H1 (cell line): Measurements from ENCODE around the gene IDUA. TPM values are rescaled to one million over a fixed set of nuclear protein-coding genes. Genes with fewer than 3 reads are reported as not detected.

ENCODE experiments used
- CTCF ChIA-PET: fragments of 300-600 bp; sonication (Branson Sonifier 250); formaldehyde crosslinking; loops from one replicate; lab custom pipeline; 2021; ENCODE audit not compliant: partially characterized antibody; lab: Charles Lee
- POLR2A ChIA-PET: fragments of 300-600 bp; sonication (Branson Sonifier 250); formaldehyde crosslinking; loops from one replicate; lab custom pipeline; 2021; ENCODE audit warnings: inconsistent platforms; ENCODE audit not compliant: partially characterized antibody; lab: Charles Lee
- DNase-seq, 2 experiments: peaks; one replicate each; pipeline versions ENCODE4 v3.0.0 to v3.0.0-alpha.2; 2010 to 2022; ENCODE audit warnings: low spot score in 2 of 2, low read depth in 1 of 2, mixed read lengths in 1 of 2
- FAIRE-seq: peaks from 2 replicates; lab custom pipeline; 2011; peaks lifted over from hg19 to GRCh38; lab: Jason Lieb, UNC
- H2AFZ ChIP-seq: 2 replicates; pipeline ENCODE4 v1.8.1; 2012; ENCODE audit warnings: low read length, inconsistent platforms
- H2AK5ac ChIP-seq: 2 replicates; pipeline ENCODE4 v1.6.1; 2013; ENCODE audit warnings: low read depth, low read length
- H2BK120ac ChIP-seq: replicated peaks from 2 replicates; pipeline ENCODE3; 2013; ENCODE audit warnings: low read depth, low read length, inconsistent platforms
- H2BK12ac ChIP-seq: 2 replicates; pipeline ENCODE4 v1.6.1; 2013; ENCODE audit warnings: low read depth, low read length
- H2BK15ac ChIP-seq: 2 replicates; pipeline ENCODE4 v1.6.1; 2013; ENCODE audit warnings: low read length
- H2BK20ac ChIP-seq: 2 replicates; pipeline ENCODE4 v1.6.1; 2013; ENCODE audit warnings: low read length
- H2BK5ac ChIP-seq: 2 replicates; pipeline ENCODE4 v1.6.1; 2013; ENCODE audit warnings: low read depth, low read length
- H3K14ac ChIP-seq: 2 replicates; pipeline ENCODE4 v1.6.1; 2013; ENCODE audit warnings: inconsistent platforms; ENCODE audit not compliant: insufficient read length
- H3K18ac ChIP-seq: 2 replicates; pipeline ENCODE4 v1.6.1; 2013; ENCODE audit warnings: low read length; ENCODE audit errors: extremely low read depth
- H3K23ac ChIP-seq: 2 replicates; pipeline ENCODE4 v1.6.1; 2013; ENCODE audit warnings: inconsistent platforms; ENCODE audit not compliant: insufficient read length
- H3K23me2 ChIP-seq: 2 replicates; pipeline ENCODE4 v1.6.1; 2013; ENCODE audit warnings: low read depth, low read length
- H3K27ac ChIP-seq: 2 replicates; pipeline ENCODE4 v1.6.1; 2011; ENCODE audit warnings: low read depth, low read length, inconsistent platforms
- H3K27me3 ChIP-seq, 4 experiments: replicated peaks in 1 of 4; 1 replicate in 1 of 4; 2 replicates in 3 of 4; pipeline versions ENCODE4 v1.6.1 to v1.8.1; 2011 to 2013; ENCODE audit warnings: low read length in 3 of 4, mild to moderate bottlenecking in 3 of 4, inconsistent platforms in 2 of 4, mixed read lengths in 2 of 4, moderate library complexity in 1 of 4; ENCODE audit not compliant: control insufficient read depth in 3 of 4, insufficient read depth in 3 of 4; ENCODE audit errors: extremely low read depth in 1 of 4
- H3K36me3 ChIP-seq, 4 experiments: 2 replicates each; pipeline versions ENCODE4 v1.6.1 to v1.8.1; 2011 to 2013; ENCODE audit warnings: mild to moderate bottlenecking in 4 of 4, low read length in 3 of 4, moderate library complexity in 2 of 4, control low read depth in 1 of 4, inconsistent platforms in 1 of 4; ENCODE audit not compliant: insufficient read depth in 4 of 4, control insufficient read depth in 2 of 4
- H3K4ac ChIP-seq: replicated peaks from 2 replicates; pipeline ENCODE3; 2013; ENCODE audit warnings: low read length, low read depth, mixed read lengths, inconsistent platforms; ENCODE audit not compliant: insufficient read length
- H3K4me1 ChIP-seq, 4 experiments: replicated peaks in 1 of 4; 1 replicate in 1 of 4; 2 replicates in 3 of 4; pipeline versions ENCODE4 v1.6.1 to v1.8.1; 2011 to 2013; ENCODE audit warnings: low read length in 3 of 4, inconsistent platforms in 2 of 4, mixed read lengths in 1 of 4; ENCODE audit not compliant: insufficient read depth in 4 of 4, control insufficient read depth in 3 of 4
- H3K4me2 ChIP-seq, 2 experiments: 2 replicates each; pipeline versions ENCODE4 v1.6.1 to v1.8.1; 2011 to 2013; ENCODE audit warnings: low read depth in 2 of 2, low read length in 2 of 2, control low read depth in 1 of 2, inconsistent platforms in 1 of 2, mild to moderate bottlenecking in 1 of 2; ENCODE audit not compliant: insufficient read depth in 1 of 2
- H3K4me3 ChIP-seq, 4 experiments: fragments of 200-600, 300-600 bp in 1 of 4; sonication (generic), shearing (Covaris generic), sonication (Bioruptor Twin) in 1 of 4; 2 replicates each; pipeline versions ENCODE4 v1.5.1 to v1.8.1; 2011 to 2016; ENCODE audit warnings: low read length in 4 of 4, low read depth in 3 of 4, control low read depth in 2 of 4, inconsistent platforms in 2 of 4, mild to moderate bottlenecking in 2 of 4, mixed read lengths in 1 of 4, moderate library complexity in 1 of 4; ENCODE audit not compliant: insufficient read depth in 2 of 4; ENCODE audit errors: extremely low read depth in 1 of 4
- H3K56ac ChIP-seq: replicated peaks from 2 replicates; pipeline ENCODE3; 2013; ENCODE audit warnings: low read depth, mild to moderate bottlenecking, mixed read lengths, low read length, inconsistent platforms; ENCODE audit not compliant: insufficient read length
- H3K79me1 ChIP-seq: 2 replicates; pipeline ENCODE4 v1.6.1; 2013; ENCODE audit warnings: low read depth, low read length, control low read depth
- H3K79me2 ChIP-seq, 2 experiments: 2 replicates each; pipeline versions ENCODE4 v1.6.1 to v1.8.1; 2012 to 2013; ENCODE audit warnings: low read length in 2 of 2, mild to moderate bottlenecking in 2 of 2, inconsistent platforms in 1 of 2; ENCODE audit not compliant: insufficient read depth in 2 of 2, control insufficient read depth in 1 of 2
- H3K9ac ChIP-seq, 4 experiments: replicated peaks in 1 of 4; 1 replicate in 1 of 4; 2 replicates in 3 of 4; pipeline versions ENCODE4 v1.6.1 to v1.8.1; 2011 to 2013; ENCODE audit warnings: low read depth in 3 of 4, low read length in 3 of 4, control low read depth in 2 of 4, mild to moderate bottlenecking in 2 of 4, moderate library complexity in 2 of 4, inconsistent platforms in 1 of 4; ENCODE audit errors: extremely low read depth in 1 of 4
- H3K9me3 ChIP-seq, 2 experiments: 2 replicates each; pipeline versions ENCODE4 v1.6.1 to v1.8.1; 2012 to 2013; ENCODE audit warnings: mild to moderate bottlenecking in 2 of 2, moderate library complexity in 2 of 2, control low read depth in 1 of 2, inconsistent platforms in 1 of 2, low read depth in 1 of 2, low read length in 1 of 2, mixed read lengths in 1 of 2; ENCODE audit not compliant: insufficient read depth in 2 of 2
- H4K20me1 ChIP-seq, 2 experiments: replicated peaks in 1 of 2; 2 replicates each; pipeline versions ENCODE3 to v1.8.1; 2011 to 2013; ENCODE audit warnings: inconsistent platforms in 2 of 2, low read length in 2 of 2, mild to moderate bottlenecking in 1 of 2; ENCODE audit not compliant: insufficient read depth in 2 of 2, control insufficient read depth in 1 of 2
- H4K5ac ChIP-seq: 2 replicates; pipeline ENCODE4 v1.6.1; 2013; ENCODE audit warnings: low read length, low read depth, mixed read lengths, inconsistent platforms; ENCODE audit not compliant: insufficient read length
- H4K8ac ChIP-seq: 2 replicates; pipeline ENCODE4 v1.8.0; 2013; ENCODE audit warnings: mild to moderate bottlenecking, moderate library complexity, low read length, inconsistent platforms; ENCODE audit not compliant: insufficient read depth; ENCODE audit errors: extremely low read depth
- H4K91ac ChIP-seq: replicated peaks from 2 replicates; pipeline ENCODE3; 2013; ENCODE audit warnings: low read length, mixed read lengths, inconsistent platforms; ENCODE audit not compliant: insufficient read length
- POLR2AphosphoS5 ChIP-seq: IDR thresholded peaks from 2 replicates; pipeline ENCODE4 v1.6.1; 2011; ENCODE audit warnings: low read depth, low read length
- RAD21 ChIP-seq, 2 experiments: IDR thresholded peaks in 1 of 2; conservative IDR thresholded peaks in 1 of 2; 2 replicates each; pipeline ENCODE4 v1.6.1; 2011; ENCODE audit warnings: low read depth in 2 of 2, low read length in 2 of 2, improper control_type of control experiment in 1 of 2, inconsistent platforms in 1 of 2, mild to moderate bottlenecking in 1 of 2, moderate library complexity in 1 of 2
- WGBS, 2 experiments: shearing (Covaris generic) in 1 of 2; methylation state at CpG; one replicate each; pipeline versions ENCODE4 v1.1.6 to v1.1.7; 2013 to 2015; ENCODE audit warnings: low lambda C conversion rate in 2 of 2, mixed read lengths in 2 of 2, inconsistent platforms in 1 of 2, low coverage in 1 of 2, missing lambda C conversion rate in 1 of 2; ENCODE audit not compliant: insufficient replicate concordance in 2 of 2, insufficient coverage in 1 of 2, insufficient read length in 1 of 2; ENCODE audit errors: extremely low coverage in 1 of 2, missing lambda C conversion rate in 1 of 2; 5-methylcytosine and 5-hydroxymethylcytosine counted together
- polyA plus RNA-seq, 7 experiments: library from polyadenylated mRNA; depleted of rRNA in 3 of 7; stranded (reverse) in 5 of 7; unstranded in 2 of 7; fragments of >200 nt in 5 of 7; fragments of 200-250 nt in 2 of 7; gene quantifications; 1 replicate in 5 of 7; 2 replicates in 1 of 7; 4 replicates in 1 of 7; pipeline versions ENCODE4 v1.2.1 to v1.2.3, GENCODE V29; 2011 to 2013; ENCODE audit warnings: missing spikeins in 2 of 7, mixed read lengths in 2 of 7
- total RNA-seq: library from RNA; stranded (reverse); fragmentation: NEBNext Ultra II Directional; extraction: Animal tissue kit (Norgen Biotek cat#: 25700); gene quantifications from 2 replicates; pipeline ENCODE4 v1.2.1, GENCODE V29; 2021

IDUA gene
- total and polyA plus RNA-seq, 2 of the 8 experiments (the other 6 are each of a cell fraction or from before 2014, with no cell fraction given) = 2.8 to 4.8 TPM

GRCh38 chr4:1033840-1034551 lies 47.2 kb downstream of the IDUA start:
- DNase-seq = no peak
- no peak overlapping the region for H2BK20ac ChIP-seq
- no peak overlapping the region for H3K9ac ChIP-seq
- H3K27ac ChIP-seq = no peak overlapping the region
- H2BK5ac ChIP-seq = no peak overlapping the region
- H2BK12ac ChIP-seq = no peak overlapping the region
- H3K4ac ChIP-seq = no peak overlapping the region
- H3K79me1 ChIP-seq = no peaks in the 10 kb centered on the region
- TF ChIP-seq POLR2AphosphoS5 (no peak), RAD21 (IDR thresholded peaks at IDR 0.05 in 1 of 2, conservative IDR thresholded peaks at IDR 0.05 in 1 of 2; ENCODE audit: low read depth in 2 of 2, low read length in 2 of 2) (no peak)
- no peak overlapping the region for H3K4me3 ChIP-seq
- peaks cover 0 to 8% (median under 1%) of the 10 kb centered on the region in 4 experiments; a peak in 1 of 7 replicates for H3K4me1 ChIP-seq
- CTCF ChIA-PET = interaction anchor here (0.8 kb wide), 2 partner anchors 11 to 17 kb away, joined by 3 to 4 read pairs; no protein-coding TSS in a partner anchor
- no peak overlapping the region for H3K4me2 ChIP-seq
- H2AFZ ChIP-seq = no peak overlapping the region
- H2AK5ac ChIP-seq = no peak overlapping the region
- FAIRE-seq = no peak
- H3K23ac ChIP-seq = no peak overlapping the region
- no peaks in the 10 kb centered on the region for H3K79me2 ChIP-seq
- 91% methylated on average over 26 of the region's 35 CpGs; no CpG with 5 or more reads in 1 of the 2 experiments for WGBS, 2 experiments
- H3K36me3 ChIP-seq = no peaks in the 10 kb centered on the region
- H4K8ac ChIP-seq = peak overlapping the region; percentile 71
- no peak overlapping the region for H3K56ac ChIP-seq
- no peak overlapping the region for H3K18ac ChIP-seq
- H3K27me3 ChIP-seq = no peaks in the 10 kb centered on the region
- H4K91ac ChIP-seq = no peak overlapping the region
- POLR2A ChIA-PET = interaction anchor here (1.0 to 2.3 kb wide), 6 partner anchors 10 to 79 kb away, joined by 3 to 7 read pairs (median 3); no protein-coding TSS in a partner anchor
- no peak overlapping the region for H4K5ac ChIP-seq
- H2BK120ac ChIP-seq = no peak overlapping the region
- 0 out of 2 replicates have a peak overlapping the region, but pooled peaks have one; percentile 29 for H2BK15ac ChIP-seq
- H4K20me1 ChIP-seq = no peaks in the 10 kb centered on the region
- no peaks in the 10 kb centered on the region for H3K23me2 ChIP-seq
- H3K9me3 ChIP-seq = no peaks in the 10 kb centered on the region
- no peak overlapping the region for H3K14ac ChIP-seq
